A673 (cell line): ENCODE data around the gene SLC9A2. TPM values are rescaled to one million over a fixed set of nuclear protein-coding genes. Genes with fewer than 3 reads are reported as not detected.

Source experiments
- BruUV-seq: library from RNA; stranded (reverse); fragments of 400-500 nt; replicated peaks from 2 replicates; lab custom pipeline; 2021; lab: Mats Ljungman, UMichigan
- CTCF ChIA-PET: fragments of 300-600 bp; sonication (Branson Sonifier 250); formaldehyde crosslinking; loops from one replicate; lab custom pipeline; 2022; ENCODE audit warnings: antibody characterized with exemption; lab: Charles Lee
- POLR2A ChIA-PET: fragments of 300-600 bp; sonication (Branson Sonifier 250); formaldehyde crosslinking; loops from one replicate; lab custom pipeline; 2022; ENCODE audit warnings: antibody characterized with exemption; ENCODE audit not compliant: low non-redundant PET; lab: Charles Lee
- DNase-seq: peaks from one replicate; pipeline ENCODE4 v3.0.0-alpha.2; 2015; ENCODE audit warnings: low spot score
- H3K27ac ChIP-seq: fragments of 200-600 bp; sonication (generic); 2 replicates; pipeline ENCODE4 v1.5.1; 2016; ENCODE audit warnings: mixed run types, low read depth, mild to moderate bottlenecking, mixed read lengths, antibody characterized with exemption, low read length; ENCODE audit not compliant: poor library complexity, severe bottlenecking
- H3K27me3 ChIP-seq: fragments of 200-600 bp; sonication (generic); replicated peaks from 2 replicates; pipeline ENCODE4 v1.6.1; 2017; ENCODE audit warnings: mixed run types, low read depth, mild to moderate bottlenecking, mixed read lengths, antibody characterized with exemption, low read length; ENCODE audit not compliant: insufficient read depth, poor library complexity
- H3K36me3 ChIP-seq: fragments of 200-600 bp; sonication (generic); 2 replicates; pipeline ENCODE4 v1.6.1; 2016; ENCODE audit warnings: mixed run types, mild to moderate bottlenecking, mixed read lengths, antibody characterized with exemption, low read length; ENCODE audit not compliant: insufficient read depth, poor library complexity, severe bottlenecking
- H3K4me1 ChIP-seq: fragments of 200-600 bp; sonication (generic); 2 replicates; pipeline ENCODE4 v1.6.1; 2017; ENCODE audit warnings: mixed run types, mild to moderate bottlenecking, mixed read lengths, antibody characterized with exemption, low read length; ENCODE audit not compliant: insufficient read depth, poor library complexity, severe bottlenecking
- H3K4me3 ChIP-seq: fragments of 200-600 bp; sonication (generic); 2 replicates; pipeline ENCODE4 v1.5.1; 2016; ENCODE audit warnings: low read depth, mixed run types, mild to moderate bottlenecking, mixed read lengths, low read length; ENCODE audit not compliant: poor library complexity, severe bottlenecking
- H3K9me3 ChIP-seq: fragments of 200-600 bp; sonication (generic); 2 replicates; pipeline ENCODE4 v1.6.1; 2016; ENCODE audit warnings: mixed run types, low read depth, mild to moderate bottlenecking, mixed read lengths, antibody characterized with exemption, low read length; ENCODE audit not compliant: poor library complexity, severe bottlenecking
- EZH2 ChIP-seq: fragments of 200-600 bp; sonication (generic); IDR thresholded peaks from 2 replicates; pipeline ENCODE4 v1.6.1; 2017; ENCODE audit warnings: borderline replicate concordance, low read depth, mild to moderate bottlenecking, mixed read lengths, antibody characterized with exemption, low read length; ENCODE audit not compliant: poor library complexity, severe bottlenecking
- intact Hi-C: fragments of 100-400 bp; cut with micrococcal nuclease; formaldehyde crosslinking; loops from one replicate; pipeline ENCODE4 v1.10.0; 2022; ENCODE audit not compliant: unreplicated experiment
- total RNA-seq: library from RNA; stranded (reverse); gene quantifications from 2 replicates; pipeline ENCODE4 v1.2.3, GENCODE V29; 2021
- TF ChIP-seq, protein P1 (sequence below): fragments of 300-800, 200-600 bp; sonication (generic); conservative IDR thresholded peaks from 2 replicates; pipeline ENCODE4 v1.5.1; 2017; ENCODE audit warnings: low read depth, mild to moderate bottlenecking, antibody characterized with exemption, low read length, moderate library complexity, mixed read lengths

Gene SLC9A2
- total RNA-seq, 1 experiment from 2014 or later: not detected

- Histone ChIP-seq H3K27ac (no peak overlapping the region), H3K9me3 (no peaks in the 10 kb centered on the region), H3K4me1 (no peaks in the 10 kb centered on the region), H3K36me3 (no peaks in the 10 kb centered on the region), H3K4me3 (no peak overlapping the region), H3K27me3 (no peaks in the 10 kb centered on the region)
- TF ChIP-seq, protein P1, sequence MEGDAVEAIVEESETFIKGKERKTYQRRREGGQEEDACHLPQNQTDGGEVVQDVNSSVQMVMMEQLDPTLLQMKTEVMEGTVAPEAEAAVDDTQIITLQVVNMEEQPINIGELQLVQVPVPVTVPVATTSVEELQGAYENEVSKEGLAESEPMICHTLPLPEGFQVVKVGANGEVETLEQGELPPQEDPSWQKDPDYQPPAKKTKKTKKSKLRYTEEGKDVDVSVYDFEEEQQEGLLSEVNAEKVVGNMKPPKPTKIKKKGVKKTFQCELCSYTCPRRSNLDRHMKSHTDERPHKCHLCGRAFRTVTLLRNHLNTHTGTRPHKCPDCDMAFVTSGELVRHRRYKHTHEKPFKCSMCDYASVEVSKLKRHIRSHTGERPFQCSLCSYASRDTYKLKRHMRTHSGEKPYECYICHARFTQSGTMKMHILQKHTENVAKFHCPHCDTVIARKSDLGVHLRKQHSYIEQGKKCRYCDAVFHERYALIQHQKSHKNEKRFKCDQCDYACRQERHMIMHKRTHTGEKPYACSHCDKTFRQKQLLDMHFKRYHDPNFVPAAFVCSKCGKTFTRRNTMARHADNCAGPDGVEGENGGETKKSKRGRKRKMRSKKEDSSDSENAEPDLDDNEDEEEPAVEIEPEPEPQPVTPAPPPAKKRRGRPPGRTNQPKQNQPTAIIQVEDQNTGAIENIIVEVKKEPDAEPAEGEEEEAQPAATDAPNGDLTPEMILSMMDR: peak; percentile 49
- TF ChIP-seq EZH2: no peak
- intact Hi-C loops: no loop called here
- CTCF ChIA-PET: no interaction called here
- BruUV-seq: no TSS peak
- POLR2A ChIA-PET: no interaction called here
- peak; percentile 4 for DNase-seq
Observed at GRCh38 chr2:102592601-102593000, 26.8 kb upstream of the SLC9A2 start.

- no peak for DNase-seq
- Histone ChIP-seq H3K27ac (no peak overlapping the region), H3K36me3 (no peaks in the 10 kb centered on the region), H3K9me3 (no peaks in the 10 kb centered on the region), H3K27me3 (no peaks in the 10 kb centered on the region), H3K4me3 (no peak overlapping the region), H3K4me1 (no peaks in the 10 kb centered on the region)
- CTCF ChIA-PET: no interaction called here
- TF ChIP-seq, protein P1: no peak
- TF ChIP-seq EZH2: no peak
- no TSS peak for BruUV-seq
- POLR2A ChIA-PET: no interaction called here
- intact Hi-C loops: no loop called here
Observed at GRCh38 chr2:102593516-102593915, 25.8 kb upstream of the SLC9A2 start.

DNA sequence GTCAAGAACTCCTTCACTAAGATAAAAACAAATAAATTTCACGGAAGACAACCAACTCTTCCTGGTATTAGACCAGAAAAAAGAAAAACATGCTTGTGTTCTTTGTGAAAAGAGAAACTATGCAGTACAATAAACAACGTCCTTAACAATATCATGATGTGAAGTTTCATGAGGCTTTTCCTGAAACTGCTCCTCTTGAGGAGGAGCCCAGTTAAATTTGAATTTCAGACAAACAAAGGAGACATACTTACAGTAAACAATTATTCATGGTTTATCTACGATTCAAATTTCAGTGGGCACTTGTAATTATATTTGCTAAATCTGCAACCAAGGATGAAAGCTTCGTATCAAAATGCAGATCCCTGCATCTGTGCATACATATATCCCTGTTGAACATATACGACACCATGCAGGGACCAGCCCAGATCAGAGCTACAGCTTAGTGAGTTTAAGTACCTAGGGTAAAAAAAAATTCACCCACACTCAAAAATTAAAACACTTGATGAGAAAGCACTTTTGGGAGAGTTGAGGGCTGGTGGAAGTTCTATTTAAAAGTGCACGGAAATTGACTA lies 24.8 kb upstream of the SLC9A2 start:
- Histone ChIP-seq H3K4me3 (no peak overlapping the region), H3K27ac (no peak overlapping the region), H3K9me3 (no peaks in the 10 kb centered on the region), H3K4me1 (no peaks in the 10 kb centered on the region), H3K27me3 (no peaks in the 10 kb centered on the region), H3K36me3 (no peaks in the 10 kb centered on the region)
- no TSS peak for BruUV-seq
- ChIA-PET POLR2A (no interaction called here), CTCF (no interaction called here)
- intact Hi-C loops: no loop called here
- TF ChIP-seq EZH2: no peak
- TF ChIP-seq, protein P1: no peak
- DNase-seq: no peak
